Ishikawa (cell line): Measurements from ENCODE around the gene CHST5.

ENCODE experiments used
- CEBPB ChIP-seq: IDR thresholded peaks from 2 replicates; pipeline ENCODE4 v1.6.1; 2012
- CREB1 ChIP-seq: IDR thresholded peaks from 2 replicates; pipeline ENCODE4 v1.6.1; 2012; ENCODE audit warnings: low read depth
- EP300 ChIP-seq: IDR thresholded peaks from 2 replicates; pipeline ENCODE4 v1.6.1; 2012; ENCODE audit warnings: borderline replicate concordance
- NFIC ChIP-seq: IDR thresholded peaks from 2 replicates; pipeline ENCODE4 v1.6.1; 2012
- RAD21 ChIP-seq: IDR thresholded peaks from 2 replicates; pipeline ENCODE4 v1.6.1; 2012; ENCODE audit warnings: low read depth
- REST ChIP-seq: IDR thresholded peaks from 2 replicates; pipeline ENCODE4 v1.6.1; 2012; ENCODE audit warnings: low read depth, mild to moderate bottlenecking
- TAF1 ChIP-seq: IDR thresholded peaks from 2 replicates; pipeline ENCODE4 v1.6.1; 2012; ENCODE audit warnings: low read depth, mild to moderate bottlenecking

GRCh38 chr16:75535901-75536300 is at the start of gene CHST5:
- TF ChIP-seq CREB1 (no peak), RAD21 (no peak), TAF1 (no peak), REST (no peak), EP300 (no peak), NFIC (no peak), CEBPB (no peak)
